ENCODE results near the gene DYDC2.
"Not testable (repeated sequence)": the region's sequence is repeated elsewhere in the genome, so short reads cannot be mapped to it uniquely, and the experiment has no call there.

The DYDC2 gene

GRCh38 chr10:80344276-80344675 lies 12.3 kb upstream of the DYDC2 start:
- no peak overlapping the region for H3K4me3 ChIP-seq (ENCODE audit: low read length)
- TF ChIP-seq CTCF (conservative IDR thresholded peaks at IDR 0.05; ENCODE audit: low read length): no peak
- DNase-seq (ENCODE audit: low read depth): no peak

GRCh38 chr10:80344912-80345311 lies 11.7 kb upstream of the DYDC2 start:
- no peak for TF ChIP-seq CTCF (conservative IDR thresholded peaks at IDR 0.05; ENCODE audit: low read length)
- H3K4me3 ChIP-seq (ENCODE audit: low read length): no peak overlapping the region
- no peak for DNase-seq (ENCODE audit: low read depth)

GRCh38 chr10:80350251-80350650 lies 6.3 kb upstream of the DYDC2 start:
- no peak overlapping the region for H3K4me3 ChIP-seq (ENCODE audit: low read length)
- no peak for DNase-seq (ENCODE audit: low read depth)
- no peak for TF ChIP-seq CTCF (conservative IDR thresholded peaks at IDR 0.05; ENCODE audit: low read length)

- TF ChIP-seq CTCF (conservative IDR thresholded peaks at IDR 0.05; ENCODE audit: low read length): no peak
- DNase-seq (ENCODE audit: low read depth): no peak
- H3K4me3 ChIP-seq (ENCODE audit: low read length): no peak overlapping the region
Observed at GRCh38 chr10:80351220-80351619, 5.4 kb upstream of the DYDC2 start.

GRCh38 chr10:80356989-80357850 lies 639 bp downstream of the DYDC2 start:
- no peak for TF ChIP-seq CTCF (conservative IDR thresholded peaks at IDR 0.05; ENCODE audit: low read length)
- no peak overlapping the region for H3K4me3 ChIP-seq (ENCODE audit: low read length)
- no peak for DNase-seq (ENCODE audit: low read depth)

- no peak for TF ChIP-seq CTCF (conservative IDR thresholded peaks at IDR 0.05; ENCODE audit: low read length)
- DNase-seq (ENCODE audit: low read depth): no peak
- no peak overlapping the region for H3K4me3 ChIP-seq (ENCODE audit: low read length)
Observed at GRCh38 chr10:80357851-80358125, 1.2 kb downstream of the DYDC2 start.

GRCh38 chr10:80358925-80359324 lies 2.3 kb downstream of the DYDC2 start:
- not testable (repeated sequence) for DNase-seq (ENCODE audit: low read depth); H3K4me3 ChIP-seq (ENCODE audit: low read length)
